Trophoblast cell (in vitro differentiated cells and primary cell): ENCODE data around the gene RTN4RL1.

Source experiments
- DNase-seq, 2 donors: peaks; one replicate each; pipeline ENCODE4 v3.0.0-alpha.2; 2016
- H2AFZ ChIP-seq: 2 replicates; pipeline ENCODE4 v1.6.1; 2013; ENCODE audit warnings: low read length, moderate library complexity, mild to moderate bottlenecking; ENCODE audit not compliant: insufficient read depth, poor library complexity
- H2AK5ac ChIP-seq: 2 replicates; pipeline ENCODE4 v1.6.1; 2013; ENCODE audit warnings: mild to moderate bottlenecking, low read length
- H2BK120ac ChIP-seq: 2 replicates; pipeline ENCODE4 v1.6.1; 2013; ENCODE audit warnings: low read length, mild to moderate bottlenecking, moderate library complexity; ENCODE audit not compliant: insufficient read depth, poor library complexity
- H2BK12ac ChIP-seq: 2 replicates; pipeline ENCODE4 v1.6.1; 2013; ENCODE audit warnings: mild to moderate bottlenecking, low read length, moderate library complexity
- H2BK5ac ChIP-seq: 2 replicates; pipeline ENCODE4 v1.6.1; 2013; ENCODE audit warnings: low read length, low read depth, moderate library complexity, mild to moderate bottlenecking; ENCODE audit not compliant: poor library complexity
- H3K14ac ChIP-seq: 2 replicates; pipeline ENCODE4 v1.6.1; 2013; ENCODE audit warnings: mild to moderate bottlenecking, low read length
- H3K18ac ChIP-seq: 2 replicates; pipeline ENCODE4 v1.6.1; 2013; ENCODE audit warnings: mild to moderate bottlenecking, low read length
- H3K23ac ChIP-seq: 2 replicates; pipeline ENCODE4 v1.6.1; 2013; ENCODE audit warnings: low read length
- H3K27ac ChIP-seq: 2 replicates; pipeline ENCODE4 v1.5.1; 2013; ENCODE audit warnings: low read depth, mild to moderate bottlenecking, inconsistent platforms, low read length, moderate library complexity
- H3K27me3 ChIP-seq: 2 replicates; pipeline ENCODE4 v1.6.1; 2013; ENCODE audit warnings: inconsistent platforms, mild to moderate bottlenecking, low read length, moderate library complexity; ENCODE audit not compliant: insufficient read depth
- H3K36me3 ChIP-seq, 2 experiments: 1 replicate in 1 of 2; 2 replicates in 1 of 2; pipeline ENCODE4 v1.6.1; 2013; ENCODE audit warnings: low read length in 2 of 2, mild to moderate bottlenecking in 2 of 2, moderate library complexity in 1 of 2; ENCODE audit not compliant: insufficient read depth in 2 of 2, control insufficient read depth in 1 of 2
- H3K4ac ChIP-seq: 2 replicates; pipeline ENCODE4 v1.6.1; 2013; ENCODE audit warnings: low read depth, mild to moderate bottlenecking, low read length, moderate library complexity
- H3K4me1 ChIP-seq, 2 experiments: 1 replicate in 1 of 2; 2 replicates in 1 of 2; pipeline ENCODE4 v1.6.1; 2013; ENCODE audit warnings: low read length in 2 of 2, mild to moderate bottlenecking in 2 of 2, moderate library complexity in 1 of 2; ENCODE audit not compliant: insufficient read depth in 2 of 2, control insufficient read depth in 1 of 2
- H3K4me2 ChIP-seq: 2 replicates; pipeline ENCODE4 v1.6.1; 2013; ENCODE audit warnings: inconsistent platforms, mild to moderate bottlenecking, low read length, moderate library complexity
- H3K4me3 ChIP-seq: 2 replicates; pipeline ENCODE4 v1.5.1; 2013; ENCODE audit warnings: mild to moderate bottlenecking, low read depth, low read length, inconsistent platforms
- H3K79me1 ChIP-seq: one replicate; pipeline ENCODE4 v1.6.1; 2013; ENCODE audit warnings: low read length
- H3K79me2 ChIP-seq: 2 replicates; pipeline ENCODE4 v1.6.1; 2013; ENCODE audit warnings: low read length, mild to moderate bottlenecking; ENCODE audit not compliant: control insufficient read depth, insufficient read depth, poor library complexity
- H3K9ac ChIP-seq: 2 replicates; pipeline ENCODE4 v1.6.1; 2013; ENCODE audit warnings: mild to moderate bottlenecking, low read length
- H3K9me3 ChIP-seq: 2 replicates; pipeline ENCODE4 v1.6.1; 2013; ENCODE audit warnings: low read depth, mild to moderate bottlenecking, control low read depth, inconsistent platforms, low read length; ENCODE audit not compliant: insufficient read depth
- H4K12ac ChIP-seq: 2 replicates; pipeline ENCODE4 v1.6.1; 2013; ENCODE audit warnings: low read depth, mild to moderate bottlenecking, low read length, moderate library complexity
- H4K8ac ChIP-seq: 2 replicates; pipeline ENCODE4 v1.6.1; 2013; ENCODE audit warnings: low read depth, mild to moderate bottlenecking, low read length, moderate library complexity
- H4K91ac ChIP-seq: one replicate; pipeline ENCODE4 v1.6.1; 2013; ENCODE audit warnings: low read depth, mild to moderate bottlenecking, low read length, moderate library complexity
- WGBS: extraction: QIAGEN DNeasy Blood & Tissue Kit; methylation state at CpG from one replicate; pipeline ENCODE4 v1.1.7; 2013; ENCODE audit warnings: missing lambda C conversion rate; ENCODE audit not compliant: insufficient read length, insufficient coverage; ENCODE audit errors: extremely low coverage; 5-methylcytosine and 5-hydroxymethylcytosine counted together

RTN4RL1 gene

DNA sequence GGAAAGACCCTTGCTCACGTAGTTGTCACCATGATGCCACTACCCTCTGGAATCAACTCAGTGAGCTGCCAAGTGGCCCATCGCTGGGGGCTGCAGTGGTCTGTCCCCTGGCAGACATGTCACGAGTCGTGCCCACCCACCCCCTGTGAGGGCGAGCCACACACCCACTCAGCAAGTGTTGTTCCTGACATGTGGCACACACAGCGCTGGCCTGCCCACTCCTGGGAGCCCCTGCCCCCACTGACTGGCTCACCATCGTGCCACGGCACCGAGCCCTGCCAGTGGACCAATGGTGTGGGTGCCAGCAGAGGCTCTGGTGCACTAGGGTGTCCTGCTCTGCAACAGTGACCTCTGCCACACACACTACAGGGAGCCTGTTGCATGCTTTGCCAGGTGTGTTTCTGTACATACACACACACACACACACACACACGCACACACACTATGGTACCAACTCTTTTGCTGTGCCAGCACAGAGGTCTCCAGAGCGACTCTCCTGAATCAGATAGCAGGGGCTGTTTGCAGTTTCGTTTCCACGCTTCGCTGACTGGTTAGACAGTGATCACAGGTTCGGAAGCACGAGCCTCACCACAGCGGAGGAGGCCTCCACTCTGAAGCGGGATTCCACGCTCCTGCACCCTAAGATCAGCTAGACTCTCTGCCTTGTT lies 7.7 kb downstream of the RTN4RL1 start:
- Histone ChIP-seq H4K8ac (no peak overlapping the region), H3K9me3 (peaks cover 5% of the 10 kb centered on the region), H3K4me2 (no peak overlapping the region), H3K79me2 (no peaks in the 10 kb centered on the region), H3K4ac (no peak overlapping the region), H3K9ac (no peak overlapping the region), H2BK120ac (no peak overlapping the region), H2AFZ (no peak overlapping the region), H3K18ac (no peak overlapping the region), H2AK5ac (no peak overlapping the region), H3K14ac (no peak overlapping the region), H3K23ac (no peak overlapping the region), H2BK12ac (no peak overlapping the region), H3K27ac (no peak overlapping the region), H3K27me3 (peaks cover 9% of the 10 kb centered on the region), H3K79me1 (no peaks in the 10 kb centered on the region), H3K4me1 (peaks cover 0 to 2% of the 10 kb centered on the region in 2 experiments), H2BK5ac (no peak overlapping the region), H3K4me3 (no peak overlapping the region), H4K91ac (no peak overlapping the region), H3K36me3 (no peaks in the 10 kb centered on the region), H4K12ac (no peak overlapping the region)
- WGBS, result no CpG with 5 or more reads among the region's 19 CpGs
- DNase-seq, result no peak

DNA sequence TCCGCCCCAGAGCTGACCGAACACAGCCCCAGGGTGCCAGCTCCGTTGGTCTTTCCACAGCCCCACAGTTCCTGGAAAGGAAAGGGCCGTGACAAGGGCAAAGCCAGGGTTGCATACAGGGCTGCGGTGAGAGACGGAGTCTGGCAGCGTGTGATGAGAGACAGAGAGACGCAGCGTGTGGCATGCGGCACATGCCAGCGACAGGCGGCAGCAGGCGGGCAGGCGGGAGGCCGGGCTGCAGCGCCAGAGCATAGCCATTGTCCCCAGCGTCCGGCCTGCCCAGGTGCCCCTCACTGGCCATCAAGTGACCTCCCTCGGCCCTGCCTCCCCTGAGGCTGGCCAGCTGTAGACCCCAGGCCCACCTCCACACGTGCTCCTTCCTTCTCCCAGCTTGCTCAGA lies 8.6 kb downstream of the RTN4RL1 start:
- Histone ChIP-seq H4K91ac (no peak overlapping the region), H2BK5ac (no peak overlapping the region), H3K4me3 (no peak overlapping the region), H3K4me2 (no peak overlapping the region), H3K9ac (no peak overlapping the region), H4K8ac (no peak overlapping the region), H3K9me3 (peaks cover 5% of the 10 kb centered on the region), H3K14ac (no peak overlapping the region), H3K4me1 (peaks cover 3 to 6% of the 10 kb centered on the region in 2 experiments), H4K12ac (no peak overlapping the region), H2BK12ac (no peak overlapping the region), H2AFZ (no peak overlapping the region), H3K36me3 (no peaks in the 10 kb centered on the region), H3K4ac (no peak overlapping the region), H3K27ac (no peak overlapping the region), H3K23ac (no peak overlapping the region), H3K27me3 (peaks cover 6% of the 10 kb centered on the region), H3K79me2 (no peaks in the 10 kb centered on the region), H2BK120ac (no peak overlapping the region), H3K18ac (no peak overlapping the region), H2AK5ac (no peak overlapping the region), H3K79me1 (no peaks in the 10 kb centered on the region)
- DNase-seq, result no peak
- no CpG with 5 or more reads among the region's 20 CpGs for WGBS

DNA sequence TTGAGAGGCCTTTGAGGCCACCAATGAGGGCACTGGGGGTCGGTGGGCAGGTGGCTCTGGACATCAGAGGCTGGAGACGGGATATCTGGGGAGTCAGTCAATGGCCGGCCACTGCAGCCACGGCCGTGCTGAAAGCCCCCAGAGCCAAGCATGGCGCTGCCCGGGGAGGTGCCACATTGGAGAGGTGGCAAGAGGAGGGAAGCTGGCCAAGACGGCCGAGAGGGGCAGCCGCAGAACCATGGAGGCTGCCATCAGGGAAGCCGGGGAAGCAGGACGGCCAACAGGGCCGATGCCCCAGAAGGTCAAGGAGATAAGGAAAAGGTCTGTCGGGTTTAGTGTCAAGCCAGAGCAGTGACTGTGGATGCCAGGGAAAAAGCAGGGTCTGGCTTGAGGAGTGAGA lies 9.8 kb downstream of the RTN4RL1 start:
- Histone ChIP-seq H3K4me2 (no peak overlapping the region), H3K14ac (no peak overlapping the region), H3K27ac (no peak overlapping the region), H2BK5ac (no peak overlapping the region), H2BK120ac (no peak overlapping the region), H4K91ac (no peak overlapping the region), H3K23ac (no peak overlapping the region), H3K4ac (no peak overlapping the region), H2AK5ac (no peak overlapping the region), H3K18ac (no peak overlapping the region), H3K79me1 (no peaks in the 10 kb centered on the region), H3K4me3 (no peak overlapping the region), H3K27me3 (peaks cover 6% of the 10 kb centered on the region), H3K4me1 (peaks cover 5 to 9% of the 10 kb centered on the region in 2 experiments), H3K79me2 (no peaks in the 10 kb centered on the region), H3K9ac (no peak overlapping the region), H4K12ac (no peak overlapping the region), H3K9me3 (peaks cover 5% of the 10 kb centered on the region), H2AFZ (no peak overlapping the region), H2BK12ac (no peak overlapping the region), H3K36me3 (no peaks in the 10 kb centered on the region), H4K8ac (no peak overlapping the region)
- WGBS, result no CpG with 5 or more reads among the region's 14 CpGs
- DNase-seq, result no peak

DNA sequence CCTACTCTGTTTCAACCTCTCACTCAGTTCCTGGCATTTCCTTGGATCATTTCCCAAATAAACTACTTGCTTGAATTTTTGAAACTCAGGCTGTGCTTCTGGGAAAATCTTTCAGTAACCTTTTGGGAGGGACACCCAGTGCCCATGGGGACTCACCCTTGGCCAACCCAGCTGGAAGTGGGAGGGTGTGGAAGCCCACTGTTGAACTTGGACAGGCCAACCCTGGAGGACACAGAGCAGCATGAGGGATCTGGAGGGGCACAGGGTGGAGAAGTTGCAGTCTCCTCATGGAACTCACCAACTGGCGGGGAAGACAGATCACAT lies 11.2 kb downstream of the RTN4RL1 start:
- DNase-seq, result no peak
- H4K91ac ChIP-seq, result no peak overlapping the region
- H3K4me3 ChIP-seq, result no peak overlapping the region
- H3K14ac ChIP-seq, result no peak overlapping the region
- peaks cover 5 to 9% of the 10 kb centered on the region in 2 experiments for H3K4me1 ChIP-seq
- no peak overlapping the region for H2AFZ ChIP-seq
- no peak overlapping the region for H3K9ac ChIP-seq
- no peak overlapping the region for H2BK5ac ChIP-seq
- H3K18ac ChIP-seq, result no peak overlapping the region
- H2BK12ac ChIP-seq, result no peak overlapping the region
- H3K79me1 ChIP-seq, result no peaks in the 10 kb centered on the region
- H3K4ac ChIP-seq, result no peak overlapping the region
- no peak overlapping the region for H4K12ac ChIP-seq
- H2AK5ac ChIP-seq, result no peak overlapping the region
- H3K36me3 ChIP-seq, result no peaks in the 10 kb centered on the region
- no CpG with 5 or more reads among the region's 1 CpG for WGBS
- H2BK120ac ChIP-seq, result no peak overlapping the region
- H3K27me3 ChIP-seq, result no peaks in the 10 kb centered on the region
- H3K4me2 ChIP-seq, result no peak overlapping the region
- H3K27ac ChIP-seq, result no peak overlapping the region
- H3K79me2 ChIP-seq, result no peaks in the 10 kb centered on the region
- H4K8ac ChIP-seq, result no peak overlapping the region
- no peak overlapping the region for H3K23ac ChIP-seq
- H3K9me3 ChIP-seq, result peaks cover 5% of the 10 kb centered on the region
